C4-2B (cell line): ENCODE data around the gene GPBAR1.

ENCODE experiments used
- H3K27ac ChIP-seq: fragments of 450-650 bp; 2 replicates; pipeline ENCODE4 v1.5.1; 2017
- CTCF ChIP-seq: fragments of 450-650 bp; conservative IDR thresholded peaks from 2 replicates; pipeline ENCODE4 v1.5.1; 2017; ENCODE audit warnings: mild to moderate bottlenecking
- ZFX ChIP-seq: fragments of 450-650 bp; IDR thresholded peaks from 2 replicates; pipeline ENCODE4 v1.6.1; 2017

The GPBAR1 gene

GRCh38 chr2:218290316-218291261, 29.8 kb downstream of the GPBAR1 start:
- H3K27ac ChIP-seq: peak overlapping the region; percentile 90
- no peak for TF ChIP-seq CTCF
- no peak for TF ChIP-seq ZFX

GRCh38 chr2:218291318-218292047, 30.7 kb downstream of the GPBAR1 start:
- peak overlapping the region; percentile 90 for H3K27ac ChIP-seq
- no peak for TF ChIP-seq ZFX

- peak within 1 kb of the TSS; percentile 90 for H3K27ac ChIP-seq
- TF ChIP-seq ZFX: peak; percentile 73
- peak; percentile 98 for TF ChIP-seq CTCF
Observed at GRCh38 chr2:218292048-218293014, 31.5 kb downstream of the GPBAR1 start, which contains the start of gene TMBIM1. TSS of gene TMBIM1 (minus strand) at chr2:218292503. CDS start at chr2:218282141, 10,362 bp downstream.

- H3K27ac ChIP-seq: peak overlapping the region; percentile 87
- TF ChIP-seq CTCF (no peak), ZFX (no peak)
Observed at GRCh38 chr2:218293715-218294429, 33.1 kb downstream of the GPBAR1 start.

- H3K27ac ChIP-seq: peak overlapping the region; percentile 87
- no peak for TF ChIP-seq CTCF
- no peak for TF ChIP-seq ZFX
Observed at GRCh38 chr2:218294430-218295022, 33.7 kb downstream of the GPBAR1 start.

GRCh38 chr2:218295029-218295428, 34.2 kb downstream of the GPBAR1 start:
- peak overlapping the region; percentile 87 for H3K27ac ChIP-seq
- TF ChIP-seq CTCF (no peak), ZFX (no peak)
